Muscle of back (tissue), 11 donors: ENCODE results near the gene MAML1. TPM values are rescaled to one million over a fixed set of nuclear protein-coding genes. Genes with fewer than 3 reads are reported as not detected.

Experiments
- DNase-seq, 3 donors: peaks; one replicate each; pipeline versions ENCODE4 v3.0.0 to v3.0.0-alpha.2; 2013
- polyA plus RNA-seq, 10 donors: library from polyadenylated mRNA; unstranded; fragments of 120-200 nt; gene quantifications; one replicate each; pipeline ENCODE4 v1.2.1, GENCODE V29; 2013; ENCODE audit not compliant: insufficient read length in 10 of 10

Gene MAML1
- polyA plus RNA-seq, 10 donors, result 22.0 to 30.0 (median 25.1) TPM

DNA sequence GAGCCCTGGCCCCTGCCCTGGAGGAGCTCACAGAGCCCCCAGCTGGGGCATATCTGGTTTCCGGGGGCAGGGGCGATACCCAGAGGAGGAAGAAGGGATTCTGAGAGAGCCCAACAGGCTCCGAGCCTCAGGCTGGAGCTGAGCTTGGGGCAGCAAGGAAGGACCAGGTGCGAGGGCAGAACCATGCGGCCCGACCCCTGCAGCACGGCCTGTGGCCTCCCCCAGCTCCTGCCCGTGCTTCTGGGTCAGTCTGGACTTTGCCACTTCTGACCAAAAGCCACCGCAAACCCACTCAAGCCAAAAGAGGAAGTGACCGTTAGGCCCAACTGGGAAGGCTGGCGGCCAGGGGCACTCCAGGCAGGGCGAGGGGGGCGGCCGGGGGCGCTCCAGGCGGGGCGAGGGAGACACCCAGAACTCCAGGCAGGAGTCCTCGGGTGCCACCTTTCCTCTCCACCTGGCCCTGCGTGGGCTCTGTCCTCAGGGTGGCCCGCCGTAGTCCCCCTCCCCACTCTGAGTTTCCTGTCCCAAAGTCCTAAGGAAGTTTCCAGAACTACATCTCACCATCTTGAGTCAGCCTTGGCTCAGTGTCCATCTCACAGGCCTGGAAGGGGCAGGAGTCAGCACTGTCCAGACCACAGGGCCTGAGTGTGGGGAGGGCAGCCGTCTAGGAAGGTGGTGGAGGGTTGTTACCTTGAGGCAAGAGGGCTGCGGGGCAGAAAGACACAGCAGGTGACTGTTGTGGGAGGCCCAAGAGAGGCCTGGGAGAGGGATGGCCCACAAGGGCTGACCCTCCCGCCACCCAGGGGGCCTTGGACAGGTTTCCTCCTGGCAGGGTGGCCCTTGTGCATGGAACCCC is 60.2 kb downstream of the MAML1 start:
- DNase-seq, result no peak

GRCh38 chr5:179793468-179794139 is 61.0 kb downstream of the MAML1 start, which contains the start of gene LTC4S:
Gene LTC4S (plus strand): TSS chr5:179793986. CDS start chr5:179794081, 95 bp downstream.
- peak in 1 of 3 donors; percentile 78 for DNase-seq

- no peak for DNase-seq
These were observed 61.5 kb downstream of the MAML1 start for GRCh38 chr5:179794171-179794570.

DNA sequence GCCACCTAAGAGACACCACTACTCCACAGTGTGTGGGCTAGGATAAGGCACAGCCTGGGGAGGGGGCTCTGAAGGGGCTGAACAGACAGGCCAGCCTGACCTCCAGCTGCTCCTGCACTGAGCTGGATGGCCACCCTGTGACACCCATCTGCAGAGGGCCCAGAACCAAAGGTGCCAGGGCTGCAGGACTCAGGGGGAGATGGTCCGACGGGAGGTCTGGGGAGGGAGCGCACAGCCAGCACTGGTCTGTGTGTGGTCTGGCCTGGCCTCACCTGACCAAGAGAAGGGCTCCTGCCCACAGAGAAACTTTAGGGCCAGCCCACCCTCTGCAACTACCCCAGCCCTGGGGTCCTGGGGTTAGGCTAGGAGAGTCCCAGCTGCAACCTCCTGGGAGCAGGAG is 62.0 kb downstream of the MAML1 start:
- DNase-seq, result no peak

- DNase-seq, result peak in 1 of 3 donors; percentile 56
These were observed 62.6 kb downstream of the MAML1 start for GRCh38 chr5:179795049-179795862.

DNA sequence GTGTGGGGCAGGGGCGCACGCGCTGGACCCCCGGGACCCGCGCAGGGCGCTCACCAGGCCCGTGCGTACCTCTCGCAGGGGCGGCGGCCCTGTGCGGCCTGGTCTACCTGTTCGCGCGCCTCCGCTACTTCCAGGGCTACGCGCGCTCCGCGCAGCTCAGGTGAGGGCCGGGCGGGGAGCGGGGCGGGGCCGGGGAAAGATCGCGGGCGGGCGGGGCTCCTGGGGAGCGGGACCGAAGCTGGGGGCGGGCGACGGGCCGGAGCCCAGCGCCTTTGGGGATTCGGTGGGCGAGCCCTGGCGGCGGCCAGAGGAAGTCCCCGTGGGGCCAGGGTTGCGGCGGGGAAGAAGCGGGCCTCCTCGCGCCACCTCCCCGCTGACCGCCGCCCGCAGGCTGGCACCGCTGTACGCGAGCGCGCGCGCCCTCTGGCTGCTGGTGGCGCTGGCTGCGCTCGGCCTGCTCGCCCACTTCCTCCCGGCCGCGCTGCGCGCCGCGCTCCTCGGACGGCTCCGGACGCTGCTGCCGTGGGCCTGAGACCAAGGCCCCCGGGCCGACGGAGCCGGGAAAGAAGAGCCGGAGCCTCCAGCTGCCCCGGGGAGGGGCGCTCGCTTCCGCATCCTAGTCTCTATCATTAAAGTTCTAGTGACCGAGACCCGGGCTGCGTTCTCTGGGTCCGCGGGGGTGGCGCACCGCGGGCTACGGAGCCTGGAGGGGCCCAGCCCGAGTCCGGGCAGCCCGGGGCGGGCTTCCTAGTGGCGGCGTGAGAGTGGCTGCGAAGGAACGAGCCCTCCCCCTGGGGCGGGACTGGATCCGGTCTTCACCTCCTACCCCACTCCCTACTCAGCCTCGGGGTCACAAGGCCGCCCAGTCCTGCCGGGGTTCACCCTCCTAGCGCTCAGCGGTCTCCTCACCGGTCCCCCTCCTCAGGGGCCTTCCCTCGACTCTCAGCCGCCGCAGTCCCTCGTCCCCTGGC is 63.5 kb downstream of the MAML1 start:
- DNase-seq, result peak in 2 of 3 donors; percentile 81 to 92

GRCh38 chr5:179796877-179797608 is 64.4 kb downstream of the MAML1 start:
- DNase-seq, result no peak

- no peak for DNase-seq
These were observed 65.1 kb downstream of the MAML1 start for GRCh38 chr5:179797741-179798140.

DNA sequence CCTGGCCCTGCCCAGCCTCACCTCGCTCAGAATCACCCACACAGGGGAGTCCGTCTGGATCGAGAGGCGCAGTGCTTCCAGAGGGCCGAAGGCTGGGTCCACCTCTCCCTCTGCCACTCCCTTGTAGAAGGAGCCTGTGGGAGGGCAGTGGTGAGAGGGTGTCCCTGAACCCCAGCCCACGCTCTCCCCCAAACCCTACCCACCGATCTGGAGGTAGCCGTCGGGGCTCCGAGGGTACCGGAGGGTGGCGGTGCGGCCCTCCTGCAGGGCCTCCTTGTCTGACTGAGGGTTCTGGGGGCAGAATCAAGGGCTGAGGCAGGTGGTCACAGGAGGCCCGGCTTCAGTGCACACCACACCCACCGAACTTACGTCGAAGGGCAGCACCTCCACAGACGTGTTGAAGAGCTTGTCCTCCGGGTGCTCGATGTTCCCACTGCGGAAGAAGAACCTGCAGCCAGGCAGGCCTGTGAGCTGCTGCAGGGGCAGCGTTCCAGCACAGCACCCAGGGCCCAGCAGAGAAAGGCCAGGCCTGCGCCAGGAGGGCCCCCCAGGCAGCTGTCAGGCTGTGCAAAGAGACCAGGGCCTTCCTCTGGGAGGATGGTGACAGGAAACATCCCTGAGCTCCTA is 65.6 kb downstream of the MAML1 start:
- no peak for DNase-seq

DNA sequence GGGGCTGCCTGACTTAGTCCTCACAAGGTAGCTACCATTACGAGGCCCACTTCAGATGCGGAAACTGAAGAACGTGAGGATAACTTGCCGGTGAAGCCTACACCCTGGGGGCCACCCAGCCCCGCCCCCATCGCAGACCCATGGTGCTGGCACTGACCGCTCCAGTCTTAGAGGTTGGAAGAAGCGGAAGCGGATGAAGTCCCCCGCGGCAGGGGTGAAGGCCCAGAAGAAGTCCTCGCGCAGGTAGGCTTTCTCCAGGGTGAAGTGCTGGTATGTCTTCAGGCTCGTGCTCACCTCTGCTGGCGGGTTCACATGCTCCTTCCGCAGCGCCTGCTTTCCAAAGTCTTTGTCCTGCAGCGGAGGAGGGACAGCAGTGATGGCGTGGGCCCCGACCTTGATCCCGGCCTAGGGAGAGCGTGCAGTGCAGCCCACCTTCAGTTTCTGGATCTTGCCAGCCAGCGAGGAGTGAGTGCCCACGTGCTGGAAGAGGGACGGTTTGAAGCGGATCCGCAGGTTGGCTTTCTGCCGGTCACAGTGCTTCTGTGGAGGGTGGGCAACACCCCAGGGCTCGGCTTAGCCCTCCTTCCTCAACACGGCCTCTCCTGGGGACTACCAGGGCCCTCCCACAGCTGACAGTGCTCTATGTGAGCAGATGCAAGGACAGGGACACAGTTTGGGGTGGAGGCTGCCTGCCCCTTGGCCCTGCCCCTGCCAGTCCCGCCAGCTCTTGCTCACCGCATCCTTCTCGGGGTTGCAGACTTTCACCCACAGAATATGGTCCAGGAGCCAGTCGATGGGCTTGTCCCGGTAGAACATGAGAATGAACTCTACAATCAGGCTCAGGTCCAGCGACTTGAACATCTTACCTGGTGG is 66.4 kb downstream of the MAML1 start:
- DNase-seq, result no peak

DNA sequence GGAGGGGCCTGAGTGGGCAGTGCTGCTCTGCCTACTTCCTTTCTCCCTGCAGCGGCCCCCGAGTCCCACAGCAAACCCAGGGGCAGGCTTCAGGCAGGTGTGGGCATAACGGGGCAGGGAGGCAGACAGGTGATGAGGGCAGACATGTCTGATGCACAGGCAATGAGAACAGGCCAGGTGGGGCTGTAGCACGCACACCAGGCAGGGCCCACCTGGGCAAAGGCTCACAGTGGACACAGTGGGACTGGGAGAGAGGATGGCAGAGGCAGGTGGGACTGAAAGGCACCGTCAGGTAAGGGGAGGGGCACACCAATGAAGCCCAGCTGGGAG is 67.0 kb downstream of the MAML1 start:
- no peak for DNase-seq

GRCh38 chr5:179800071-179800695 is 67.6 kb downstream of the MAML1 start:
- no peak for DNase-seq

DNA sequence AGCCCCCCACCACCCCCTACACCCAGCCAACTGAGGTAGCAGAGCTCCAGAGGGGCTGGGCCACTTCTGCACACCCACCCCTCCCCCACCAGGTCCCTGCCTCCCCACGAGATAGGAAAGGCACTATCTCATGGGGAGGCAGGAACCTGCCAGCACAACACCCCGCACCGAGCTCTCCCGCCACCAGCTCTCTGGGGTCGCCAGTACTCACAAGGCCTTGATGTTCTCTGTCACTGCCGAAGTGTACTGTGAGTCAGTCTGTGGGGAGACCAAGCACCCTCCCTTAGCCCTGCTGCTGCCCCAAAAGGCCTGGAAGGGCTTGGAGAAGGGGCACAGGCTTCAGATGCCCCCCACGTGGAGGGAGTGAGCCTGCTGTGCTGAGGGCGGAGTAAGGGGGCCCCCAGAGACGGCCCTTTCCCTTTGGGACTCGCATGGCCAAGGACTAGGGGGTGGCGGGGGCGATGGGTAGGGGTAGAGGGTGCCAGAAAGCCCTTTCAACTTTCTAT is 68.1 kb downstream of the MAML1 start:
- DNase-seq, result no peak

- DNase-seq, result peak in 2 of 3 donors; percentile 58 to 72
These were observed 68.9 kb downstream of the MAML1 start for GRCh38 chr5:179801304-179802206.

- DNase-seq, result no peak
These were observed 69.7 kb downstream of the MAML1 start for GRCh38 chr5:179802207-179802883.

- DNase-seq, result no peak
These were observed 70.4 kb downstream of the MAML1 start for GRCh38 chr5:179802950-179803562.
